IMR-90 (cell line): Measurements from ENCODE around the gene EIF1AD. TPM values are rescaled to one million over a fixed set of nuclear protein-coding genes. Genes with fewer than 3 reads are reported as not detected.
A peak's percentile ranks its signal among the peaks of the same experiment; 100 is the strongest.

Experiments used
- CHD1 ChIP-seq: IDR thresholded peaks from 2 replicates; pipeline ENCODE4 v1.6.1; 2012; ENCODE audit warnings: low read depth, low read length, improper control_type of control experiment
- RCOR1 ChIP-seq: IDR thresholded peaks from 2 replicates; pipeline ENCODE4 v1.6.1; 2012; ENCODE audit warnings: mild to moderate bottlenecking, low read length, improper control_type of control experiment; ENCODE audit not compliant: insufficient replicate concordance
- polyA plus RNA-seq, 3 experiments: library from polyadenylated mRNA; depleted of rRNA; stranded (reverse); fragments of >200 nt; gene quantifications; 2 replicates each; pipeline ENCODE4 v1.2.3, GENCODE V29; 2012; ENCODE audit warnings: low replicate concordance in 1 of 3
- total RNA-seq: library from RNA; depleted of rRNA; stranded (reverse); fragments of >200 nt; gene quantifications from 2 replicates; pipeline ENCODE4 v1.2.3, GENCODE V29; 2012
- TF ChIP-seq, protein P1 (sequence below): fragments of 150-350 bp; IDR thresholded peaks from 2 replicates; pipeline ENCODE4 v1.6.1; 2017; ENCODE audit warnings: mild to moderate bottlenecking, antibody characterized with exemption, low read length, low read depth

Gene EIF1AD
- total and polyA plus RNA-seq, 2 of the 4 experiments (the other 2 are of a cell fraction) = 32.5 to 62.6 TPM

DNA sequence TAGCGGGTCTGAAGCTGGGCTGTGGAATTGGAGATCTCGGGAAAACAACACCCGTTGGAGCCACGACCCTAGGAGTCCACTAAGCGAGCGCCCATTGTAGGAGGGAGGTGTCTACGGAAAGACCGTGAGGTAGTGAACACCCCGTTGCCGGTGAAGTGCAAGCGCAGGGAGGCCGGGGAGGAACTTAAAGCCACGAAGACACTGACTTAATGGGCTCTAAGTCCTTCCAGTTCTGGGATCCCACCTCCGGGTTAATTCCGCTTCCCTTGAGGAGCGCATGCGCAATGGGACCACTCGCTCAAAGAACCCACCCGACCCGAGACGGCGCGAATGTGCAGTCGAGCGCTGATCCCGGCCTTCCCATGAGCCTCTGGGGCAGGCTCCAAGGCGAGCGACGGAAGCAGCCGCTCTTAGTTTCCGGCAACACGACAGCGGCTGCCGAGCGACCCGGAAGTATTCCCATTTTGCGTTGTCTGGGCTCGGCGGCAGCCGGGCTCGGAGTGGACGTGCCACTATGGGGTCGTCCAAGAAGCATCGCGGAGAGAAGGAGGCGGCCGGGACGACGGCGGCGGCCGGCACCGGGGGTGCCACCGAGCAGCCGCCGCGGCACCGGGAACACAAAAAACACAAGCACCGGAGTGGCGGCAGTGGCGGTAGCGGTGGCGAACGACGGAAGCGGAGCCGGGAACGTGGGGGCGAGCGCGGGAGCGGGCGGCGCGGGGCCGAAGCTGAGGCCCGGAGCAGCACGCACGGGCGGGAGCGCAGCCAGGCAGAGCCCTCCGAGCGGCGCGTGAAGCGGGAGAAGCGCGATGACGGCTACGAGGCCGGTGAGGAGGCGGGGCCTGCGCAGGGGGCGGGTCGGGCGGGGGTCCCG lies 40.5 kb downstream of the EIF1AD start, which contains the start of gene SART1 (continued):
- TF ChIP-seq, protein P1, sequence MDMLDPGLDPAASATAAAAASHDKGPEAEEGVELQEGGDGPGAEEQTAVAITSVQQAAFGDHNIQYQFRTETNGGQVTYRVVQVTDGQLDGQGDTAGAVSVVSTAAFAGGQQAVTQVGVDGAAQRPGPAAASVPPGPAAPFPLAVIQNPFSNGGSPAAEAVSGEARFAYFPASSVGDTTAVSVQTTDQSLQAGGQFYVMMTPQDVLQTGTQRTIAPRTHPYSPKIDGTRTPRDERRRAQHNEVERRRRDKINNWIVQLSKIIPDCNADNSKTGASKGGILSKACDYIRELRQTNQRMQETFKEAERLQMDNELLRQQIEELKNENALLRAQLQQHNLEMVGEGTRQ = peak; percentile 12
- TF ChIP-seq CHD1 = no peak
- no peak for TF ChIP-seq RCOR1
